Panc1 (cell line): ENCODE results near the gene SAA4.

ENCODE experiments used
- CTCF ChIP-seq: fragments of 450-650 bp; IDR thresholded peaks from 2 replicates; pipeline ENCODE4 v1.5.1; 2017; ENCODE audit warnings: mild to moderate bottlenecking
- POLR2AphosphoS5 ChIP-seq: IDR thresholded peaks from 2 replicates; pipeline ENCODE4 v1.6.1; 2012; ENCODE audit warnings: mild to moderate bottlenecking, low read depth, low read length, moderate library complexity
- SIN3A ChIP-seq: IDR thresholded peaks from 2 replicates; pipeline ENCODE4 v1.6.1; 2012; ENCODE audit warnings: low read depth, mild to moderate bottlenecking, low read length, moderate library complexity, borderline replicate concordance; ENCODE audit not compliant: insufficient read depth
- TCF7L2 ChIP-seq: IDR thresholded peaks from 2 replicates; pipeline ENCODE4 v1.6.1; 2011; ENCODE audit warnings: mild to moderate bottlenecking, low read depth, low read length, inconsistent platforms
- TF ChIP-seq, protein P1 (sequence below), 2 experiments: IDR thresholded peaks; 2 replicates each; pipeline ENCODE4 v1.6.1; 2011 to 2012; ENCODE audit warnings: low read depth in 2 of 2, control low read depth in 1 of 2, low read length in 1 of 2, mild to moderate bottlenecking in 1 of 2, moderate library complexity in 1 of 2; ENCODE audit not compliant: insufficient read depth in 1 of 2

- TF ChIP-seq CTCF (no peak), TCF7L2 (no peak), POLR2AphosphoS5 (no peak), SIN3A (no peak)
- TF ChIP-seq, protein P1, sequence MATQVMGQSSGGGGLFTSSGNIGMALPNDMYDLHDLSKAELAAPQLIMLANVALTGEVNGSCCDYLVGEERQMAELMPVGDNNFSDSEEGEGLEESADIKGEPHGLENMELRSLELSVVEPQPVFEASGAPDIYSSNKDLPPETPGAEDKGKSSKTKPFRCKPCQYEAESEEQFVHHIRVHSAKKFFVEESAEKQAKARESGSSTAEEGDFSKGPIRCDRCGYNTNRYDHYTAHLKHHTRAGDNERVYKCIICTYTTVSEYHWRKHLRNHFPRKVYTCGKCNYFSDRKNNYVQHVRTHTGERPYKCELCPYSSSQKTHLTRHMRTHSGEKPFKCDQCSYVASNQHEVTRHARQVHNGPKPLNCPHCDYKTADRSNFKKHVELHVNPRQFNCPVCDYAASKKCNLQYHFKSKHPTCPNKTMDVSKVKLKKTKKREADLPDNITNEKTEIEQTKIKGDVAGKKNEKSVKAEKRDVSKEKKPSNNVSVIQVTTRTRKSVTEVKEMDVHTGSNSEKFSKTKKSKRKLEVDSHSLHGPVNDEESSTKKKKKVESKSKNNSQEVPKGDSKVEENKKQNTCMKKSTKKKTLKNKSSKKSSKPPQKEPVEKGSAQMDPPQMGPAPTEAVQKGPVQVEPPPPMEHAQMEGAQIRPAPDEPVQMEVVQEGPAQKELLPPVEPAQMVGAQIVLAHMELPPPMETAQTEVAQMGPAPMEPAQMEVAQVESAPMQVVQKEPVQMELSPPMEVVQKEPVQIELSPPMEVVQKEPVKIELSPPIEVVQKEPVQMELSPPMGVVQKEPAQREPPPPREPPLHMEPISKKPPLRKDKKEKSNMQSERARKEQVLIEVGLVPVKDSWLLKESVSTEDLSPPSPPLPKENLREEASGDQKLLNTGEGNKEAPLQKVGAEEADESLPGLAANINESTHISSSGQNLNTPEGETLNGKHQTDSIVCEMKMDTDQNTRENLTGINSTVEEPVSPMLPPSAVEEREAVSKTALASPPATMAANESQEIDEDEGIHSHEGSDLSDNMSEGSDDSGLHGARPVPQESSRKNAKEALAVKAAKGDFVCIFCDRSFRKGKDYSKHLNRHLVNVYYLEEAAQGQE (IDR thresholded peaks at IDR 0.05; ENCODE audit: insufficient read depth in 1 of 2, low read depth in 2 of 2, low read length in 1 of 2), result no peak
These were observed 27.5 kb downstream of the SAA4 start for GRCh38 chr11:18209058-18209457.
